Superior temporal gyrus (tissue), 1 donor: ENCODE measurements around the gene OR4D1.

Source experiments
- DNase-seq: peaks from one replicate; pipeline ENCODE4 v3.0.0-alpha.2; 2016; ENCODE audit errors: extremely low spot score

OR4D1 gene

DNA sequence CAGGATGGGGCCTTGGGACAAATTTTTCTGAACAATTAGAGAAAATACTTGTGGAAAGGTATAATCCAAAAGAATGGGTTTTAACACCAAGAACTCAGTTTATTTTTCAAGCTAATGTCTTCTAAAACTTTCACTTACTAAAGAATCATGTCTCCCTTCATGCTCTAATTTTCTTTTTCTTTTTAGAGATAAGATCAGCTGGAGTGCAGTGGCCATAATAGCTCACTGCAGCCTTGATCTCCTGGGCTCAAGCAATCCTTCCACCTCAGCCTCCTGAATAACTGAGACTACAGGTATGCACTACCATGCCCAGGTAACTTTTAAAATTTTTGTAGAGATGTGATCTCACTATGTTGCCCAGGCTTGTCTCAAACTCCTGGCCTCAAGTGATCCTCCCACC lies 5.5 kb downstream of the OR4D1 start:
- no peak for DNase-seq

DNA sequence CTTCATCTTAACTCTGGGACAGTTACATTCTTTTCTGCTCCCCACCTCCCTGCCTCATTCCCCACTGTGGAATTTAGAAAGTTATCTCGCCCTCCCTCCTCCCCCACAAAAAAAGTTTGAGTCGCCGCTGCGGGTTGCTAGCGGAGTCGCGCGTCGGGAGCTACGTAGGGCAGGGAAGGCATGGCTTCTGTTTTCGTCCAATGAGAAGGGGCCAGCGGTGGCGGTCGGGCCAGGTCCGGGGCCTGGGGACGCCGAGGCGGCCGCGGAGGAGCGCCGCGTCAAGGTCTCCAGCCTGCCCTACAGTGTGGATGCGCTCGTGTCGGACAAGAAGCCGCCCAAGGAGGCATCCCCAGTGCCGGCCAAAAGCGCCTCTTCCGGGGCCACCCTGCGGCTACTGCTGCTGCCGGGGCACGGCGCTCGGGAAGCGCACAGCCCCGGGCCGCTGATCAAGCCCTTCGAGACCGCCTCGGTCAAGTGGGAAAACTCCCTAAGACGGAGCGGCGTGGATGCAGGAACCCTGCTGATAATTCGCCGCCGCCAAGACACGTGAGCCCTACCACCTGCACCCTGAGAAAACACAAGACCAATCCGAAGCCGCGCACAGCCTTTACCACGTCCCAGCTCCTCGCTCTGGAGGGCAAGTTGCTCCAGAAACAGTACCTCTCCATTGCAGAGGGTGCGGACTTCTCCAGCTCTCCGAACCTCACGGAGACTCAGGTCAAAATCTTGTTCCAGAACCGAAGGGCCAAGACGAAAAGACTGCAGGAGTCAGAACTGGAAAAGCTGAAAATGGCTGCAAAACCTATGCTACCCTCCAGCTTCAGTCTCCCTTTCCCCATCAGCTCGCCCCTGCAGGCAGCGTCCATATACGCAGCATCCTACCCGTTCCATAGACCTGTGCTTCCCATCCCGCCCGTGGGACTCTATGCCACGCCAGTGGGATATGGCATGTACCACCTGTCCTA lies 8.9 kb downstream of the OR4D1 start:
- no peak for DNase-seq

DNA sequence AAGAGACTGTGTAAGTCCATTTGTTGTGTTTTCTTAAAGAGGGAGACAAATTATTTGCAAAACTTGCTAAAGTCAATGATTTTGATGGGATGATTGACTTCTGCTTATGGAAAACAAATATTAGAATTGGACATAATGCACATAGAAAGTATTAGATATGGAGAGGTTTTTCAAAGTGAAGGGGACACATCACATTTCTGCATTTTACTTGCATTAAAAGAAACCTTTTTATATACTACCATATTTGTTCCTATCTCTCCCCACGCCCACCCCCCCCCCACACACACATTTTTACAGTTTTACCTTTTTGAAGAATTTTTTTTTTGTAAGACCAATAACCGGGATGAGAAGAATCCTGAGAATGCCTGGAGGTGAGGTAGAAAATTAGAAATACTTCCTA lies 10.0 kb downstream of the OR4D1 start:
- no peak for DNase-seq

DNA sequence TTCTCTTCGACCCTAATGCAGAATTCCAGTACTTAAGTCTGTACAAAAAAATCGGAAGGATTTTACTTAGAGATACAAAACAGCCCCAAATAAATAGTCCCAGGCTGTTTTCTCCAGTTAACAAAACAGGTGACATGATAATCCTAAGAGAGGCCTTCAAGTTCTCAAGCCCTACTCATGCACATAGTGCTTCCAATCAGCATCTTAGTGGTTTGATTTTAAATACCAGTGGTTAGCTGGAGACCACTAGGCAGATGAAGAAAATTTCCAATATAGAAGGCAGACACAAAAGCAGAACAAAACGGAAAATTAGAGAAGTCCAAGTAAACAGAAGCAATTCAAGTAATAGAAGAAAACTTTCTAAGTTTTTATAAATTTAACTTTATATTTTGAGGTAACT lies 13.4 kb downstream of the OR4D1 start:
- DNase-seq: no peak

DNA sequence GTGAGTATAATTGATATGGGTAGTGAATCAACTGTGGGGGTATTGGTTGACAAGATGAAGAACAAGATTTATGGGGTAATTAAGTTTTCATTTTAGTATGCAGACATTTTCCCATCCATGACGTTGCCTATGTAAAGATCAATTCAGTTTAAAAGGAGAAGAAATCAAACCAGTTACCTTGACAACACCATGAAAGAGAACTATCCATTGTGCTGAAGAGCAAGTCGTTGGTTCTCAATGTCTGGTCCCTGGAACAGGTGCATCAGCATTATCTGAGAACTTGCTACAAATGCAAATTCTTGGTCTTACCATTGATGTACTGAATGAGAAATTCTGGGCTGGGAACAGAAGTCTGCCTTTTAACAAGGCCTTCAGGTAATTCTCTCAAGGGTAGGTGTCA lies 17.8 kb downstream of the OR4D1 start:
- no peak for DNase-seq

DNA sequence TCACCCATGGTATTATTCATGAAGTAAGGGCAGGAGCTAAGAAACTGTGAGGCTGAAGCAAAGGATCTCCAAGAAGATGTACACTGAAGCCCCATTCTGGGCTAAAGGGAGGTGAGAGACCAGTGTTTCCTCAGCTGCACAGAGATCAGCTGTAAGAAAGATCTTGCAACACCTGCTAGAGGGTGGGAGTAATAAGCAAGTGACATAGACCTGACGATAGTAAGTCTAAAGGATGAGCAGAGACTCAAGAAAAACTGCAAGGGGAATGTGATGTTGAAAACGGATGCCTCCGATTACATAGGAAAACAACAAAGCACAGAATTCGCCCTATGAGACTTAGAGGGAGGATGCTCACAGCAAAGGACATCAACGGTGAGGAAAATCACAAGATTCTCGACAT lies 18.5 kb downstream of the OR4D1 start, which contains the start of gene OR4D2:
Gene OR4D2, plus strand, starts transcription at position 301 of the 400 bp plus-strand sequence. CDS start 2,674 bp downstream, outside the sequence.
- DNase-seq: no peak

DNA sequence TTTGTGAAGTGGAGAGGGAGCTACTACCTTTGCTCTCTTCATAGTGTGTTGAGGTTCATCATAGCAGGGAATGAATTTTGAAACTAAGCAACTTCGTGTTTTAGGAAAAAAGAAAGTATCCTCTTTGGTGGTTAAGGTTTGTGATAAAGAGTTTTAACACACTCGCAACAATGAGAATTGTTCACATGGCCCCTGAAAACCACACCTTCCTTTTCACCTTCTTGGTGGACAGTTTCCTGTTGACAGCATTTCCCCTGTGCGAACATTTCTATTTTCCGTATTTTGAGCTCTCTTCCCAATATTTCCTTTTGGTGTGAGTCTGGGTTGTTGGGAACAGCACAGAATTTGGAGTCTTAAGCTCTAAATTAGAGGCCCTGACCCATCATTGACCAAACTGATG lies 22.4 kb downstream of the OR4D1 start:
- DNase-seq: no peak

DNA sequence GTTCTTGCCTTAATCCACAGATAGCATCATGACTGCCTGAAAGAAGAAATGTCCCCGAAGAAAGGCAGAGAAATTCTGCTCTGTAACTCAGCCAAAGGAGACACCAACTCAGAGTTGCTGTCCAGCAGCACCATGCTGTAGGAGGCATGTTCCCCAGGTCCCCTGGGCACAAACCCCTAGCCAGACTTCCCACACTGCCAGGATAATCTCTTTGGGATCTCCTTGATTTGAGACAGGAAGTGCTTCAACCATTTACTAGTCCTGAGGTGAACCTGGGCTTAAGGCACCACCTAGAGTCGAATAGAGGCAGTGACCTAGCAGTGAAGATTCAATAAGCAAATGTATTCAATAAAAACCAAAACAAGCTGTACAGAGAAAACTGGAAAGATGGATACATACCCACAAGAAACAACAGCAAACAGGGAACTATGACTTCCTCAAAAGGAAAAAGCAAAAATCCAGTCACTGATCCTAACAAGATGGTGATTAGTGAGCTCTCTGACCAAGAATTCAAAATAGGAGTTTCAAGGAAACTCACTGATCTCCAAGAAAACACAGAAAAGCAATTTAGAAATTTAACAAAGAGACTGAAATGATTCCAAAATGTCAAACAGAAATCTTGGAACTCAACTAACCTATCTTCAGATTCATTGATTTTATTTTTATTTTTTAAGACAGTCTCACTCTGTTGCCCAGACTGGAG lies 24.3 kb downstream of the OR4D1 start:
- DNase-seq: no peak

DNA sequence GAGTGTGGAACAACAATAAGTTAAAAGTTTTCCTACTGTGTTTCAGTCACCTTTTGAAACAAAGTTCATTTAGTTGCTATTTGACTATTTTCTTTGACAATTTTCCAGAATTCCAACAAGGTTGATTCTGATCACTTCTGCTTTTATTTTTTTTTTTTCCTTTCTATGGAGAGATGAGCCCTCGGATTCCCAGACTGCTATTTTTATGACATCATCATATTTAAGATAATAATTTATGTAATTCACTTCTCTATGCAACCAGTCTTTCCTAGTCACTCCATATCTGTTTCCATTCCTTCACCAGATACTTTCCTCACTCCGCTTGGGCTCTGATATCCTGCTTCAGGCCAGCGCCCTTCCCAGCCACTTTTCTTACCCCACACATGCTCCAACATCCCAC lies 26.7 kb downstream of the OR4D1 start:
- DNase-seq: no peak

DNA sequence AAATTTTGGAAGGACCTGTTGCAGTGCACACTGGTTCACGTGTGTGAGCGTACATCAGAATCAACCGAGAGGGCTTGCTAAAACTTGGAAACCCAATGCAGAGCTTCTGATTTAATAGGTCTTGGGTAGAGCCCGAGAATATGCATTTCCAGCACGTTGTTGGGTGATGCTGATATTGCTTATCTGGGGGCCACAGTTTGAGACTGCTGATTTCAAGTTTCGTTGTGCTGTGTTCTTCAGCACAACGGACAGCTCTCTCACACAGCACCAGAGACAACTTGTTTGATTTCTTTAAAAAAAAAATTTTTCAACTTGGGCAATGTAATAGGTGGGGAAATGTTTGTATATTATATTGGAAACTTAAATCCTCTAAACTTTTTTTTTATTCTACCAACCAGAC lies 28.0 kb downstream of the OR4D1 start:
- DNase-seq: no peak

DNA sequence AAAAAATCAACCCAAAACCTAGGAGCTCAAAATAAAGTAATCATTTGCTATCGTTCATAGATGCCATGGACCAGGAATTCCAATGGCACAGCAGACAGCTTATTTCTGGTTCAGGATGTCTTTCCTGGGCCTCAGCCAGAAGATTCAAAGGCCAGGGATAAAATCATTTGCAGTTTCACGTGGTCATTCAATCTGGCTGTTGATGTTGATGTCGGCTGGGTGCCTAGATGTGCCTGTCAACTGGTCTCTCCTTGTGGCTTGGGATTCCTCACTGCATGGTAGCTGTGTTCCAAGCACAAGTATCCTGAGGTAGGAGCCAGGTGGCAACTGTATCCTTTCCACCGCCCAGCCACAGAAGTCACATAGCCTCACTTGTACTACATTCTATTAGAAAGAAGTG lies 33.6 kb downstream of the OR4D1 start:
- no peak for DNase-seq

DNA sequence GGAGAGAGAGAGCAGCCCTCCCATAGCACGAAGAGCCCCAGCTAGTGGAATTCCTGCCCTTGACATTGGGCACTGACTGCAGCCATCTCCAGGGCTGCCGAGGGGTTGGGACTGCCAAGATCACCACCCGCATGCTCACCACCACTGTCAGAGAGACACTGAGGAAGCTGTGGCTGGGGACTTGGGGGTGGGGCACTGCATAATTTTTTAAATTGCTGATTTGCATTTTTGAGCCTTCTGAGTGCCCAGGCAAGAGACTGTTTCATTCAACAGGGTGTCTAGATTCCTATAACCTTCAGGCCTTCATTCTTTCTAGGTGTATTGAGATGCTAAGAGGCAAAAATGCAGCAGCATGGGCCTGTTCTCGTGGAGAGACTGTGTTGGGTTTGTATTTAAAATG lies 35.3 kb downstream of the OR4D1 start:
- DNase-seq: no peak

DNA sequence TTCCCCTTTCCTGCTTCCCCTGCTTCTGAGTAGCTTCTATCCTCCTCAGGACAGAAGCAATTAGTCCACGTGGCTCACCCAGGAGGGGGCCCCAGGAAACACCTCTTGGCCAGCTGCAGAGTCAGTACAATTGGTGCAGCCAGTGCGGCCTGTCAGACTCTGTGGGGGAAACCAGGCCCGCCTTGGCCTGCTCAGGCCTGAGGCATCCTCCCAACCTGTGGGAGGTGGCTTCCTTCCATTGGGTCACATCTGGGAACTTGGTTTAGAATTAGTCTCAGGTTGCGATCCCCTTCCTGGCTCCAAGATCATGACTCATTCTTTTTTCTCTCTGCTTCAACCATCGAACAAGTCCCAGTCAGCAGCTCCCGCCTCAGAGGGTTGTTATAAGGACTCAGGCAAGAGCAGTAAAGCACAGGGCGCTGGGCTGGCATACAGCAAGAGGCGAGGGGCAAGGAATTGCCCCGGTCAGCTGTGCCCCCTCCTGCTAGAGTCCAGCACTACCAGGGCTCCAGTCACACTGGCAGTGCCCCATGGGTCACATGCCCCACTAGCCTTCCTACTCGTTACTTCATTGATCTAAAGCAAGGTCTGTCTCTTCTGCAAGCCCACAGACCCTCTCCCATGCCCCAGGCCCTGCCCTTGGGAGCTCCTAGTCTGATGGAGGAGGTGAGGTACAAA lies 36.3 kb downstream of the OR4D1 start:
- no peak for DNase-seq

DNA sequence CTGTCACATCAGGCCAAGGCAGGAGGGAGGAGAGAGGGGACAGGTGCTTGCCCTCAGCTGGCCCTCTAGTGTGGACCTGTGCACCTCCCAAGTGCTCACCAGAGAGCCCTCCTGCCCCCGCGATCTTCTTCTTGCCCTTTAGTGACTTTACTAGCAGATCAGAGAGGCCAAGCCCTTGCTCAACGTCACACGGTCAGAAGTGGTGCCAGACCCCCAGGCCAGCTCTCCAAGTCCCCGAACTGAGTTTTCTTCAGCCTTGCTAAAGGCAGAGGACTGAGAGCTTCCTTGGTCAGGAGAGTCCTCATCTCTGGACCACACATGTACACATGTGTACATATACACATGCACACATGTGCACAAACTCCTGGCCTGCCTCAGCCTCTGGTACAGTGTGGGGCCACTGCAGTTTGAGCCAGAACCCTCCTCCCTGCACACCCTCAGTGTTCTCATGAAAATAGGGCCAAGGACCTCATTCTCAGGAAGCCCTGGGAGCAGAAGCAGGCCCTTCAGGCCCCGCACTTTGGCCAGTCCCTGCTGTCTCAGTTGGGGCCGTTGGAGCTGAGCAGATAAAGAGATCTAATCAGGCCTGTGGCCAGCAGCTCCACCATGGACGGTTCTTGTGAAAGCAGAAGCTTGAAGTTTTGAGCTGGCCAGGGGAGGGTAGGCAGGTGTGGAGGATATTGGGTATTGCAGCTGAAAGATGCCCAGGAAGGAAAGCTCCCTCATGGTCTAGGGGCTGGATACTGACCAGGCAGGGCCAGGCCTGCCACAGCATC lies 37.0 kb downstream of the OR4D1 start:
- DNase-seq: no peak

DNA sequence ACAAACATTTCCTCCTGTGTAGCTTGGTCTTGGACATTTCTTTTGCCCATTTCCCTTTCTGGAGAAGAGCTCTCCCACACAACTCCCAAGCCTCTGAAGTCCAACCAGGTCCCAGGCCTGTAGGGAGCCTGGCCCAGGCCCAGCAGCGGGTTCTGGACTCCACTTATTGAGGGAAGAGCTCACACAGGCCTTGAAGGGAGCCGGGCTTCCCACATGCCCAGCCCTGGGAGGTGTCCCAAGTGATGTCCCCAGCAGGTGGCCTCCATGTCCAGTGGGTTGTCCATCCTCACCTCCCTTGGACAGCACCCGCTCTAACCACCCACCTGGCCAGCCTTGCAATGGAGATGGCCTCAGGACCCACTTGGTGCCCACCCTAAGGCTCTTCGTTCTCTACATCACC lies 38.4 kb downstream of the OR4D1 start:
- DNase-seq: no peak

DNA sequence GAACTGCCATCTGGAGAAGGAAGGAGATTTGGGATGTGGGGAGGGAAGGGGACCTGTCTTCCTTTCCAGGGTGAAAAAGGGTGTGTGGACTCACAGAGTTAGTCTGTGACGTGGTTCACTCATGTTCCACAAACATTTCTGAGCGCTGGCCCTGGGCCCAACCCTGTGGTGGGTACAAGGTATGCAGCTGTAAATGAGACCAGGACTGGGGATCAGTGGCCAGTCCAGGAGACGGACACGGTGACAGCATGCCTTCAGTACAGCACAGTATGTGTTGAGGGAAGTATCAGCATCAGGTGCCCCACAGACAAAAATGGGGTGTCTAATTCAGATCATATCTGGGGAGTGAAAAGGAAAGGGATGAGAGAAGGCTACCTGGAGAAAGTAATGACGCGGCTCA lies 38.9 kb downstream of the OR4D1 start:
- DNase-seq: no peak

DNA sequence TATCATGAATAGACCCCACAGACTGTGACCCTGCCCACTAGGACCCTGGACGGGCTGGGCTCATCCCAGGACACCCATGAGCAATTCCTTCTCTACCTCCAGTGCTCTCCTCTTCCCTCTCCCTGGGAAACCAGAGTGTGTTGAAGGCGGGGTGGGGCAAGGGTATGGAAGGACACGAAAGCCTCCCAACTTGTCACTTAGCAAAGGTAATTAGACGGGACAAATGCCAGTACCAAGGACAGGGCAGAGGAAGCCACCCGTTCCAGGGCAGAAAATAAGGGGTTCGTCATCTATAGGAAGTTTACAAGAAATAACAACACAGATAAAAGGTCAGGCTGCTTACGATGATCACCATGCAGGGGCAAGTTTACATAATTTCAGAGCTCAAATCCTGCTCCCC lies 39.5 kb downstream of the OR4D1 start:
- DNase-seq: no peak

DNA sequence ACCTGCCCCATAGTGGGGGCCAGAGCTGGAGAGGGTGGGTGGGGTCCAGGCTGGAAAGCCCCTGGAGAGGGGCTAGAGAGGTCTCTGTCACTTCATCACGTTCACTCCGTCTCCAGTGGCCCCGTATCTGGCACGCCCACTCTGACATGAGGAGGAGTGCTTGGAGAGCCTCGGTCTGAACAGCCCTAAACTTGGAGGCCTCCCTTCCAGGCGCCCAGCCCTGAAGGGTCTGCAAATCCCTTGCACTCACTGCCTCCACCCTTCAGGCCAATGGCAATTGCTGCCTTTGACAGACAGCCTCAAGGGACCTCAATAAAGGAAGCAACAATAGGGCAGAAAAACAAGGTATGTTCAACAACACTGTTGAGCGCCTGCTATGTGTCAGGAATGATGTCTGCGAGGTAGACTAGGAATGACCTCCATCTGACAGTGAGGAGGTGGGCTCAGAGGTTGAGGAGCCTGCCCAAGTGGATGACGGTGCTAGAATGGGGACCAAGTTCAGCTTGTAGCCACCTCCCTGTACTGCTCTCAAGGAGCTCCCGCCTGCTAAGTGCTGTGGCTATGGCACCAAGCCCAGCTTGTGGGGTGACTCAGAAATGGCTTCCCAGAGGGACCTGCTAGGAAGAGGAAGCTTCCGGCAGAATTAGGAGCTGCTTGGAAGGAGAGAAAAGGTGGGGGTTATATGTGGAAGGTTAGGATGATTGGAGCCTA lies 41.4 kb downstream of the OR4D1 start:
- DNase-seq: peak; percentile 35

DNA sequence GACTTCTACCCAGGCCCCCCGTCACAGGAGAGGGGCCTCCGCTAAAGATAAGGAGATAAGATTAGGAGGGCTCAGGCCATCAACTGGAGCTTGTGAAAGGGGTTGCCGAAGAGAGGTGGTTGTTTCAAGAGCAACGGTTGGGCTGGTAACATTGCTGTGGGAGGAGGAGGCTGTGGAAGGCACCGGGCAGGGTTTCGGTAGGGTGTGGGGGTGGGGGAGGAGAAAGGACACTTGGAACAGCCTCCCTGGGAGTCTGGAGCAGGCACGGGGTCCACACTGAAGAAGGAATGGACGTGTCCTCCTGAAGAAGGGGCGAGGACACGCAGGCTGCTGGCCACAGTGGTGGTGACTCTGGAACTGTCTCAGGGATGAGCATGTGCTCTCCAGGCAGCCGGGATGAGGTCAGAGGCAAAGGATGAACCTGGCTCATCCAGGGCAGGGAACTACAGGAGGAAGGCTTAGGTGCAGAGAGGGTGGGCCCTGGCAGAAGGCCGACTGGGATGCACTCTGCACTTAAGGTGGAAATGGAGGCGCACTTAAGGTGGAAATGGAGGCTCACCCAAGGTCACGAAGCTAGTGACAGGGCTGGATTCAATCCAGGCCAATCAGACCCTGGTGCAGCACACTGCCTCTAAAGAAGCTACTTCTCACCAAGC lies 43.2 kb downstream of the OR4D1 start:
- no peak for DNase-seq

DNA sequence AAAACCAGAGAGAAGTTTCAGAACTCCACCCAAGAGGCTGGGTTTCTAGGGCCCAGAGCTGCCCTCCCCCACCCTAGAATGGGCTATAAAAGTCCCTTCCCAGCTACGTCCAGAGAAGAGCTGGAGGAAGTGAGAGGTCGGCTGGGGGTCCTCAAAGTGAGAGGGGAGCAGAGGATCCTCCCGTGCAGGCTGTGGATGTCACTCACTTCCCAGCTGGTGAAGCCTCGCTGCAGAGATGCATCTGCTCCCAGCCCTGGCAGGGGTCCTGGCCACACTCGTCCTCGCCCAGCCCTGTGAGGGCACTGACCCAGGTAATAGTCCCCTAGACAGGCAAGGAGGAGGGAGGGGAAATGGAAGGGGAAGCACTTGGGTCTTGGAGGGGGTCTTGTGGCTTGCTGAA lies 44.4 kb downstream of the OR4D1 start, which contains the start of gene EPX:
Gene EPX, plus strand, starts transcription at position 115 of the 400 bp plus-strand sequence. Its CDS starts 121 bp downstream, at position 236.
- DNase-seq: no peak
